GM12865 (cell line): Measurements from ENCODE around the gene RTN4R.
"Not testable (repeated sequence)": the region's sequence is repeated elsewhere in the genome, so short reads cannot be mapped to it uniquely, and the experiment has no call there.

Experiments used
- DNase-seq: peaks from one replicate; pipeline ENCODE4 v3.0.0; 2010; ENCODE audit warnings: low read depth
- H3K4me3 ChIP-seq: 2 replicates; pipeline ENCODE4 v1.5.1; 2011; ENCODE audit warnings: mild to moderate bottlenecking, low read depth, low read length, control low read depth
- TF ChIP-seq, protein P1 (sequence below): IDR thresholded peaks from 2 replicates; pipeline ENCODE4 v1.5.1; 2011; ENCODE audit warnings: low read length, control low read depth, low read depth, inconsistent platforms; ENCODE audit not compliant: insufficient read depth; ENCODE audit errors: missing control alignments

The RTN4R gene

DNA sequence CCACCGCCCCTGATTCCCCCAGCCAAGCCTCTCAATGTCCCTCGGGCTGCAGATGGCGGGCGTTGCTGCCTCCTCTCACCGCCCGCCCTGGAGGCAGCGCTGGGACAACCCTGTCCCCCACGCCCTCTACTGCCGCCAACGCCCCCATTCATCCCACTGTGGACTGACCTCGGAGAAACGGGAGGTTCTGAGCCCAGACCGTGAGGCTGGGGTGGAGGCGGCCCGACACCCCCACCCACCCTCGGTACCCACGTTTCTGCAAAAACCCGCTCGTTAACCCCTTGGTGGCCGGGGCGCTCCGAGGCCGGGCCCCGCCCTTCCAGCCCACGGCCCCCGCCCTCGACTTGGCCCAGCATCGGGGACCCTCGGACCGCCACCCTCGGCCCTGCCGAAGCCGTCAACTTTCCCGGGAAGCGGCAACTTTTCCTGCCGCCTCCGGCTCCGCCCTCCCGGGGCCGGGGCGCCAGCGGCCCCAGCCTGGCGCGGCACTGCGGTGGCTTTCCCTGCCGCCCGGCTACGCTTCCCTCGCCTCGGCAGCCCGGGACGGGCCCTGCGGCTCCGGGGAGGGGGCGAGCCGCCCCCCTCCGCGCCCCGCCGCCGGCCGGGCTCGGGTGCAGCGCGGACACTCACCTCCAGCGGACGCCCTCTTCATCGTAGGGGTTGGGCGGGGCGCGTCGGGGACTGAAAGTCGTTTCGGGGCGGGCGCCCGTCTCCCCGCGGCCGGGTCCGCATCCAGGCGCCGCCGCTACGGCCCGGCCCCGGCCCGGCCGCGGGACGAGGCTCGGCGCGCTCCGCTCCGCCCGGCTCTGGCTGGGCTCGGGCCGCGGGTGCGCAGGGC lies 458 bp downstream of the RTN4R start:
- TF ChIP-seq, protein P1, sequence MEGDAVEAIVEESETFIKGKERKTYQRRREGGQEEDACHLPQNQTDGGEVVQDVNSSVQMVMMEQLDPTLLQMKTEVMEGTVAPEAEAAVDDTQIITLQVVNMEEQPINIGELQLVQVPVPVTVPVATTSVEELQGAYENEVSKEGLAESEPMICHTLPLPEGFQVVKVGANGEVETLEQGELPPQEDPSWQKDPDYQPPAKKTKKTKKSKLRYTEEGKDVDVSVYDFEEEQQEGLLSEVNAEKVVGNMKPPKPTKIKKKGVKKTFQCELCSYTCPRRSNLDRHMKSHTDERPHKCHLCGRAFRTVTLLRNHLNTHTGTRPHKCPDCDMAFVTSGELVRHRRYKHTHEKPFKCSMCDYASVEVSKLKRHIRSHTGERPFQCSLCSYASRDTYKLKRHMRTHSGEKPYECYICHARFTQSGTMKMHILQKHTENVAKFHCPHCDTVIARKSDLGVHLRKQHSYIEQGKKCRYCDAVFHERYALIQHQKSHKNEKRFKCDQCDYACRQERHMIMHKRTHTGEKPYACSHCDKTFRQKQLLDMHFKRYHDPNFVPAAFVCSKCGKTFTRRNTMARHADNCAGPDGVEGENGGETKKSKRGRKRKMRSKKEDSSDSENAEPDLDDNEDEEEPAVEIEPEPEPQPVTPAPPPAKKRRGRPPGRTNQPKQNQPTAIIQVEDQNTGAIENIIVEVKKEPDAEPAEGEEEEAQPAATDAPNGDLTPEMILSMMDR = no peak
- no peak overlapping the region for H3K4me3 ChIP-seq
- no peak for DNase-seq

DNA sequence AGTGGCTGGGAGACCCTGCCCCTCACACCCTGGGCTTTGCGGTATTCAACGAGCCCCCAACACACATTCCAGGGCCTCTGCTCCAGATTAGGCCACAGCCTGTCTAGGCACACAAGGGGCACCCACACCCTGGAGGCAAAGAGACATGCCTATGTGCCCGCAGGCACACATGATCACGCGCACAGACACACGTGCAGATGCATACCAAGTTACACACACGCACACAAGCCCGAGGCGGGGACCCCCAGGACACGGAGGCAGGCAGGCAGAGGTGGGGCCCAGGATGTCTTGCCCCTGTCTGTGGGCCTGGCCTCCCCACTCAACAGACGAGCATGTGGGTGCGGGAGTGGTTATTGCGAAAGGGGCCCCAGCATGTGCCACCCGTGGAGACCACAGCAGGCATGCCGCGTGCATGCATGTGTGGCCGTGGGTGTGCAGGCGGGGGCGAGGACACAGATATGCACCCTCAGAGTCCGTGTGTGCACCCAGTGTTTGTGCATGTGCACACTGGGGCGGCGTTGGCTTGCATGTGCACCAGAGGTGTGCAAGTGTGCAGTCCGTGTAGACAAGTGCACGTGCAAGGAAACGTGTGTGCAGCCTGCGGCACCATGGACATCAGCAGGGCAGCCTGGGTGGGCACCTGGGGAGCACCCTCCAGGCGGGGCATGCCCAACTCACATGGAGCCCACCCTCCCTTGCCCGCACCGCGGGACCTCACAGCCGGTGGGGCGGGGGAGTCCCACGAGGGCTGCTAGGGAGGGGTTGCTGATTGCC lies 1.3 kb downstream of the RTN4R start:
- not testable (repeated sequence) for H3K4me3 ChIP-seq, DNase-seq

DNA sequence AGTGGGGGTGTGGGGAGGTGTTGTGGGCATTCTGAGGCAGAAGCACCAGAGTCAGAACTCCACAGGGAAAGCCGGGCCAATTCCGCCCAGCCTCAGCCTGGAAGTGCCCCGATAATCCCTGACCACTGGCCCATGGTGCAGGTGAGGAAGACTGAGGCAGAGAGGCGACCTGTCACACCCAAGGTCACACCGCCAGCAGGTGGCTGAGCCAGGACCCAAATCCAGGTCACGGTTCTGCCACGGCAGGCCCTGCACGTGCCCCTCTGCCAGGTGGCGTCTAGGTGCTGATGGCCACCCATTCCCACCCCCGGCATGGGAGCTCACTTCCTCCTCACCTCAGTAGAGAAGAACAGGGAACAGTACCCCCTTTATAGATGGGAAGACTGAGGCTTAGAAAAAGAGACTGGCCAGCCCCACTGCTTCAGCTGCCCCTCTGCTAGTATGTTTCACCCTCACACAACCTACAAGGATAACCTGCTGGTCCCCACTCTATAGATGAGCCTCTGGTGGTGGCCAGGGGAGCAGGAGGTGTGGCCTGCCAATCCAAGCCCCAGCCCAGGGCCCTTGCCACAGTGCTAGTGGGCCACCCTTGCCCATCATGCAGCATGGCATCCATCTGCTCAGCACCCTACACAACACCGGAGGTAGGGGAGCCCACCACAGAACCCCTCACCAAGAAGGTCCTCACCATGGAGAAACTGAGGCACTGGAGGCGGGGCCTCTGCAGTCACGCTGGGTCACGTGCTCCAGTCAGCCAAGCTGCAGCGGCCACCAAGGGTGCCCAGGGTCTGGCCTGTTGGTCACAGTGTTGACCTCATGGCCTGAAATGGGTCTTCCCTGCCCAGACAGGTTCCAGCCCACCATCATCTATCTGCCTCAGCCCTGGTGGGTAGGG lies 2.1 kb downstream of the RTN4R start:
- not testable (repeated sequence) for DNase-seq, H3K4me3 ChIP-seq

DNA sequence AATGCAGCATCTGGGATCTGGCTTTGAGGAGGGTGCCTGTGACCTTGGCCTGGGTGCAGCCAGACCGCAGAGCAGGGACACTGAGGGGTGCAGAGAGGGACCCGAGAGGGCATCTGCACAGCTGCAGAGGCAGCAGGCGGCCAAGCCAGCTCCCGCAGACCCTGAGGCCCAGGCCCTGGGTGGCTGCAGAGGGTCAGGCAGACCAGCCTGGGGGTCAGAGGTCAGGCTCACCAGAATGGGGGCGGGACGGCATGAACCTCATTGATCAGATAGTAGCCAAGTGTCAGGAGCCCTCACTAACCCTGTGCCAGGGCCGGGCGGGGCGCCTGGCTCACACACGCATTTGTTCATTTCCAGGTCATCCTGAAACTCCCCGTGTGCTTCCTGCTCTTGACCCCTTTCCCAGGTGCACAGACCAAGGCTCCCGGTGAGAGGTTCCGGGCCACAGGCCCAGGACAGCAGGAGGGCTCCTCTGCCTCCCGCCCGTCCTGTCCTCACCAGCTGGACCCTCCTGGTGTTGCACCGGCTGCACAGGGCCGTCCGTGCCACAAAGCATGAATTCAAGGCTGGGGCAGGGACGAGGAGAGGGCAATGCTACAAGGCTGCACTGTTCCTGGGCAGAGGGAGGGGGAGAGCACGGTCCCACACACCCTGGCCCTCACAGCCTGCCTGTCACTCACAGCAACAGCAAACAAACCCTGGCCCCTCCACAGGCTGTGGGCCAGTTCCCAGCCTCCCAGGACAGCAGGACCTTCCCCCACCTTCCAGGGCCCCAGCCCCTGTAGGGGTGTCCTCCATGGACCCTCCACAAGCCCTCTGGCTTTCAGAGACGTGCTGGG lies 3.3 kb downstream of the RTN4R start:
- TF ChIP-seq, protein P1 = no peak
- no peak overlapping the region for H3K4me3 ChIP-seq
- no peak for DNase-seq

DNA sequence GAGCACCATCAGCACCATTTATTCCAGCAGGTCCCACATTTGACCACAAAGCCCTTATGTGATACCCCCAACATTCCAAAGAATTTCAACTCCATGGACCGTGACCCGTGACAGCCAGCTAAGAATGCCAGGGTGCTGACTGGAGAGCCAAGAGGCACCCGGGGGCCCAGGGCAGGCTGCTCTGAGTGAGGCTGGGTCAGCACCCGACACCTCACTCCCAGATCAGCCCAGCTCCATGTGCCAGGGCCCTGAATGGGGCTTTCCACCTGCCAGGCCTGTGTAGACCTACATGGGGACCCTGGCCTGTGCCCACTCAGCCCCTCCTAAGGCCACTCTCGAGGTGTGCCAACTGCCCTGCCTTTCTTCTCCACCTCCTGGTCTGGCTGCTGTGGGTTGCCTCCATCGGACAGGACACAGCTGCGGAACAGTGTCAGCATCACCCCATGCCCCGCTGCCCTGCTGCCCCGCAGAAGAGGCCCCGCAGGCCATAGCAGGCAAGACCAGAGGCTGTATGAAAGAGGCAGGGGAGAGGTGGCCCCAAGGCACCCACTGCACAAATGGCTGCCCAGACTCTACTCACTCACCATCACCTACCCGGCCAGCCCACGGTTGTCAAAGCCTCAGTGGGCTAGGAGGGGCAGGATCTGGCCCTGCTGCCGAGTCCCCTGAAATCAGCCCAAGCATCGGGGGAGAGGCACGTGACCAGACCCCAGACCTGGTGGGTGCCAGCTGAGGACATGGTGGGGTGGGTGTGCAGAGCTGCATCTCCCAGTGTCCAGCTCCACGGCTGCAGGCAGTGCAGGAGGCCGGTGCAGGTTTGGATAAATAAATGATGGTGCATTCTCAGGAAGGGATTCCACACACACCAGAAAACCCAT lies 4.5 kb downstream of the RTN4R start:
- not testable (repeated sequence) for DNase-seq, H3K4me3 ChIP-seq

DNA sequence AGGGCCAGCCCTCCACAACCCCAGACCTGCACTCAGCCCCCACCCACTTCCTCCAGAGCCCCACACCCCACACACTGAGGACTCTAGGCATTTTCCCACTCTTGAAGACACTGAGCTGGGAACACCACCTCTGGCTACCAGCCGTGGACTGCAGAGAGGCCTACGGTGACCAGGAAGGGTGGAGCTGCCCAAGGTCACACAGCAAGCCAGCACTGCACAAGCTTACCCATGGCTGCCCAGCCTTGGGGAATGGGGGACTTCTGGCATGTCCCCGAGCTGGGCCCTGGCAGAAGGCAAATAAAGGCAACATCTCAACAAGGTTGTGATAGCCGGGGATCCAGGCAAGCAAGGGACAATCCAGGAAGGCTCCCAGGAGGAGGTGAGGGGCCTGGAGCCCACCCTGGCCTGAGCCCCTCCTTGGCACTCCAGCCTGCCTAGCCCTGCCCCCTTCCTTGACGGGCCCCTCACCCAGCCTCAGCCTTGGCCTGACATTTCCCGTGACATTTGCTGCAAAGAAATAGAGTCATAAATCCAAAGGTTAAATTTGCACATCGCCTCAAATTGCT lies 5.5 kb downstream of the RTN4R start:
- no peak for DNase-seq
- TF ChIP-seq, protein P1 = no peak
- no peak overlapping the region for H3K4me3 ChIP-seq

DNA sequence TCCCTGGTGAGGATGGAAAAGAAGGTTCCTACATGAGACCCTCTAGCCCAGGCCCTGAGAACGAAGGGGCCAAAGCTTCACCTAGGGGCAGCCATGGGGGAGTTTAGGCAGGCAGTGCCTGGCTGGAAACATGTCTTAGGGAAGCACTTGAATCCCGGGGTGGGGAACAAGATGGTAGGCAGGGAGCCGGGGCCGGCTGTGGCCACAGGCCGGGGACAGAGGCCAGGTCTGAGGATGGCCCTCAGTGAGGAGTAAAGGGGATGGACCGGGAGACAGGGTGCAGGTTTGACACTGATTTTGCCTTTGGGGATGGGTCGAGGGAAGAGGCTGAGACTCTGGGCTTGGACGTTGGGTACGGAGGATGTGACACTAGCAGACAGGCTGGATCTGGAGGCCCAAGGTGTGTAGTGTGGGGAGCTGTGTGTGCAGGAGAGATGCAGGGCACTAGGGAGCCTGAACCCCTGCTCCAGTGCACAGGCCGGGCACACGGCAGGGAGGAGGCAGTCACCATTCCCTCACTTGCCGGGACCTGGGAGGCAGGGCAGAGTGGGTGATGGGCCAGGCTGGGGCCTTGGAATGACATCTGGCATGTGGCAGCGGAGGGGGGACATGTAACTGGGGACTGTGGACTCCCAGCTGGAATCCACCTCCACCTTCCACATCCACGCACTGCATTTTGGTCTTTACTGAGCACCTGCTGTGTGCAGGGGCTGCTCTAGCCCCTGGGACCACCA lies 6.1 kb downstream of the RTN4R start:
- TF ChIP-seq, protein P1 = no peak
- no peak for DNase-seq
- H3K4me3 ChIP-seq = no peak overlapping the region
